DMS 273 treated with DMSO at 0.1 percent for 48 hours (cell line): Measurements from ENCODE around the gene MTA3.
"Not testable (repeated sequence)": the region's sequence is repeated elsewhere in the genome, so short reads cannot be mapped to it uniquely, and the experiment has no call there.

ENCODE experiments used
- DNase-seq: peaks from one replicate; lab custom pipeline; 2025; lab: John Stamatoyannopoulos, UW

The MTA3 gene

GRCh38 chr2:42663106-42663780, 94.8 kb downstream of the MTA3 start:
- peak; percentile 26 for DNase-seq

GRCh38 chr2:42663828-42664227, 95.4 kb downstream of the MTA3 start:
- no peak for DNase-seq

DNA sequence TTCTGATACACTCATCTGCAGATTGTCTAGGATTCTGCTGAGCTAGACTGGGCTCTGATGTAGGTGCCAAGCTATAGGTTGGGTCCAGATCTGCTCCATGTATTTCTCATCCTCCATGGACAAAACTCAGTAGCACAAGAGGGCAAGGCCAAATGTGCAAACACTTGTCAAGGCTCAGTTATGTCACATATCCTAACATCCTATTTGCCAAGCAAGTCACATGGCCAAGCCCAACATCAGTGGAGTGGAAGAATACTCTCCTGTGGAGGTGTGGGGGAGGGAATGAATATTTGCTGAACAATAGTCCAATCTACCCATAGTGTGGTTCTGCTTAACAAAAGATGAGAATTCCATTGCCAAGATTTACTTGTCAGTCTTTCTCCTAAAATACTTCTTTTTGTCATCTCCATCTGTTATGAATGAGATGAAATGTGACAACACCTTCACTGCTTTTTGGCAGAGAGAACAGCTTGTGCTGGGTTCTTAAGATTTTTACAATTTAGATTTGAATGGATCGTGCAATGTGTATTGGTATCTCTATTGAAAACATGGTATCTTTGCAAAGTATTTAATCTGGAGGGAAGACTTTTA, 105.7 kb downstream of the MTA3 start:
- DNase-seq = no peak

GRCh38 chr2:42675815-42676214, 107.4 kb downstream of the MTA3 start:
- no peak for DNase-seq

DNA sequence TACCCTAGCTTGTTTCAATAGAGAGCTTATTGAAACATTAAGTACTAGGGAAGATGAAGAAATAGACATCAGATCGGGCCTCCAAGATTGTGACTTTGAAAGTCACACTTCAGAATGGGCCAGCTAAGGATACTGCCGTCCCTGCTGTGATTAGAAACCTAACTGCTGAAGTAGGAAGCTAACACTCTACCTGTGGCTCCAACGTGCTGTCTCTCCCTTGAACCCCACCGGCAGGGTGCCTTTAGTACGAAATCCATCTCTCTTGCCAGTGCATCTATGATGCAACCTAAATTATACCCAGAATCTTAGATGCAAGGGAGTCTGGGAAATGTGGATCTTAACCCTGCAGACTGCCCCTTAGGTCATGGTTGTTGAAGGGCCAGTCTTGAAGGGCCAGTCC, 116.9 kb downstream of the MTA3 start:
- DNase-seq = no peak

DNA sequence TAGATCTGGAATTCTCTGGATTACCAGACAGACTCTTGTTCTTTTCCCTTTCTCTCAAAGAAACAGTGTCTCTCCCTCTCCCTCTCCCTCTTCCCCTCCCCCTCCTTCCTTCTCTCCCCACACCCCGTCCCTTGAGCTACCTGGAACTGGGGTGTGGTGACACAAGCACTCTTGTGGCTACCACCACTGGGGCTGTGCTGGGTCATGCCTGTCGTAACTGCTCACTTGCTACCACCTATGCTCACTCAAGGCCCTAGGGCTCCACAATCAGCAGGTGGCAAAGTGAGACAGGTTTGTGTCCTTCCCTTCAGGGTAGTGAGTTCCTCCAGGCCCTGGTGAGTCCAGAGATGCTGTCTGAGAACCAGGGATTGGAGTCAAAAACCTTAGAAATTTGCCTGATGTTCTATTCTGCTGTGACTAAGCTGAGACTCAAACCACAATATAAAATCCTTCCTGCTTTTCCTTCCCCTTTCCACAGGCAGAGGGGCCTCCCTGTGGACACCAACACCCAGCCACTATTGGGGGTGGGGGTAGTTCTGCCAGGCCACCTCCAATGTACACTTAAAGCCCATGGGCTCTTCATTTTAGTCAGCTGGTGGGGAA, 124.7 kb downstream of the MTA3 start:
- DNase-seq = no peak

- no peak for DNase-seq
Measured at GRCh38 chr2:42693688-42694479, 125.5 kb downstream of the MTA3 start.

DNA sequence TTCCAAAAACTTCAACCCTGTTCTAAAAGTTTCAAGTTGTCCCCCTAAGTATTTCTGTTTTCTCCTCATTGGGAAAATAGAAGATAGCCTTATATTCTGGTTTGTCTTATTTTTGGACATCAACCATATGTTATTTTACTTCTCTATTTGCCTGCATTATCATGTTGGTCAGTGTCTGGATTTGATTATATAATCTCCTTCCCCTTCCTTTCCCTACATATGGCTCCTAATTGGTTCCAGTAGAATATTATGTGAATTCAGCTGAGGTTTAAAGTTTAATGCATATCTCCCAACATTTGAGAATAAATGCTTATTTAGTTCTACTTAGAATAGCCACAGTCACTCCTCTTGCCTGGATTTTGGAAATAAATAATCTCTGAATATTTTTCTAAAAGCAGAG, 128.6 kb downstream of the MTA3 start:
- DNase-seq = no peak

- DNase-seq = no peak
Measured at GRCh38 chr2:42698940-42699339, 130.5 kb downstream of the MTA3 start.

DNA sequence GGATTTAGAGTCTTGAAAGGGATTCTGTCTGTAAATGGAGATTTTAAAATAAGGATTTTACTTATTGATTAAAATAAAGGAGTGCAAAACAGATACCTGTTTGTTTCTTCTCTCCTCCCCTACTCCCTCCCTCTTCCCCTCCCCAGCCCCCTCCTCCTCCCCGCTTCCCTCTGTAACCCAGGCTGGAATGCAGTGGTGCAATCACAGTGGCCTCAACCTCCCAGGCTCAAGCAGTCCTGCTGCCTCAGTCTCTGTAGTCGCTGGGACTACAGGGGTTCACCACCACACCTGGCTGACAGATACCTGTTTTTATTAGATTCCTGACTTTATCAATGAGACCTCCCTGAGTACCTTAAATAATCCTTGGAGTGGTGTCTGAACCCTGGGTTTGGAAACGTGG, 138.4 kb downstream of the MTA3 start:
- no peak for DNase-seq

DNA sequence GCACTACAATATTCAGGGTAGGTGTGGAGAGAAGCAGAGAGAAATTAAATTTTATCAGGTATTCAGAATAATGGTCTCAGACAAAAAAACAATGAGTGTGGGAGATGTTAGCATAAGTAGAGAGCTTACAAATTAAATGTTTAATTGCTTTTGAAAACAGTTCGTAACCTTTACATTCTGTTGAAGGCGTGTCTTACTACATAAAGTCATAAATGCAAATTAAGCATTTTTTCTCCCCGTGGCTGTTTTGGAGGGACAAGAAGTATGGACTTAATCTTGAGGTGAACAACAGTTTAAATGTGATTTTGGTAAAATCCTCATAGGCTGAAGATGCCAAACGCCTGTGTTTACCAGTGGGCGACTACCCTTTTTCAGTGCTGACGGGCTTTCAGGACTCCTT, 139.7 kb downstream of the MTA3 start:
- DNase-seq = no peak

- DNase-seq = no peak
Measured at GRCh38 chr2:42711896-42712295, 143.5 kb downstream of the MTA3 start.

DNA sequence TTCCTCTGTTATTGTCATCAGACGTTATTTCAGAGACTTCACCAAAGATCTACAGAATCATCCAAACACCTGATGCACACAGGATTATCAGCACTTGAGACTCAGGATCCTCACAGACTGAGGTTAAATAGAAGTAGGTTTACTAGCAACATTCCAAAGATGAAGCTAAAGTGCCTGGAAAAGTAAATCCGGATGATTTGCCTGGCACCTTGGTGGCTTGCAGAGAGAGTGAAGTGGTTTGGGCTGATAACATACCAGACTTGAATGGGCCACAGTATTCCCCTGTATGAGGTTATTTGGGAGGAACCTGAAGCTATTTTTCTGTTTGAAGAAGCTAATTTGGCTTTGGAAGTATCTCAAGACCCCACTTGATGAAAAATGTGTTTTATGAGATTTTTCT, 144.5 kb downstream of the MTA3 start:
- no peak for DNase-seq

- no peak for DNase-seq
Measured at GRCh38 chr2:42713920-42714319, 145.5 kb downstream of the MTA3 start.

DNA sequence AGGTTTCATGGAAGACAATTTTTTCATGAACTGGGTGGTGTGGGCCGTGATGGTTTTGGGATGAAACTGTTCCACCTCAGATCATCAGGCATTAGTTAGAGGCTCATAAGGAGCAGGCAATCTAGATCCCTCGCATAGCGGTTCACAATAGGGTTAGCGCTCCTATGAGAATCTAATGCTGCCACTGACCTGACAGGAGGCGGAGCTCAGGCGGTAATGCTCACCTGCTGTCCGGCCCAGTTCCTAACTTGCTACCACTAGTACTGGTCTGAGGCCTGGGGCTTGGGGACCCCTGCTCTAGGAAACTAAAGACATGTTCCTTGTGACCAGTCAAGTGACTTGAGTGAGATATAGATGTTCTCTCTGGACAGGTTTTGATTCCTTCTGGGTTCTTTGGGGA, 146.3 kb downstream of the MTA3 start:
- no peak for DNase-seq

DNA sequence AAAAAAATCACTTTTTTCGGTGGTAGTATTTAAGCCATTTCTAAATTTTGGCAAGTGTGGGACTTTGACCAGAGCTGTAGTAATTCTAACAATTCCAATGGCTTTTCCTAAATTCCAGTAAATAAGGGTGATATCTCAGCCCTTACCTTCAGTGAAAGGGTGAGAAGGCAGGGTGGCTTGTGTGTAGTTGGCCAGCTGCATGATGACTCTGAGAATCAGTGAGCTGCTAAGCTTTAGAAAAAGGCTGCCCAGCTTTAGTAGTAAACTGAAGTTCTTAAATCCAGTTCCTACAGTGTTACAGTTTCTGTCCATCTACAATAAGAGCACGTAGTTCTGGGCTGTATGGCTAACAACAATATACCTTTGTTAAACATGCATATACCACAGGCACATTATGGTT, 153.5 kb downstream of the MTA3 start:
- no peak for DNase-seq

DNA sequence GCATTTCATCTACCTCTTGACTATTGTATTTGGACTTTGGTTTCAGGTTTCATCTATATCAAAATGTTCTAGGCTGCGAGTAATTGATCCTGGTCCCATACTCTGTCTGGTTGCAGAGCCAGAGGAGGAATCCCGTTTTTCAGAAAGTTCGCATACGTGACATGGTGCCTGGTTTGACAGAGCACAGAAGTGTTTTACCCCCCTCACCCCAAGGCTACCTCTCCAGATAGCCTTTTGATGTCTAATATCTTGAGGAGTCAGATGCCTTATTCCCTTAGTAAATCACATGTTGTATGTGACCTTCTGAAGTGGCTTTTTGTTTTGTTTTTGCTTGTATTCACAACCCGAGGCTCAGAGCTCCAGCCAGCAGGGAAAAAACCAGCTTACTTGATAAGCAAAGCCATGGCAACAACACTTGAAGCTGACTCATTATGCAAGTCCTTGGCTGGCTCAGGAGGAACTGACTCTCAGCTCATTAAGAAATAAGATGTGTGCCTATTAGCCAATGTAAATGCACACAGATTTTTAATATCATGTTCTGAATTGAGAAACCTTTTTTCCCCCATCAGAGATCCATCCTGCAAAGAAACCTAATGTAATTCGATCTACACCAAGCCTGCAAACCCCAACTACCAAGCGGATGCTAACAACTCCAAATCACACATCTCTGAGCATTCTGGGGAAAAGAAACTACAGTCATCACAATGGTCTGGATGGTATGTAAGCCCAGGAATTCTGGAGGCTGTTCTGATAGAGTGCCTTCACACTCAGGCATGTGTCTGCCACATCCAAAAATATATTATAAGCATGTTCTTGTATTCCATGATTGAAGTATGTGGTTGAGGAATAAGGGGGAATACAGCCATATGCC, 154.1 kb downstream of the MTA3 start:
- no peak for DNase-seq

DNA sequence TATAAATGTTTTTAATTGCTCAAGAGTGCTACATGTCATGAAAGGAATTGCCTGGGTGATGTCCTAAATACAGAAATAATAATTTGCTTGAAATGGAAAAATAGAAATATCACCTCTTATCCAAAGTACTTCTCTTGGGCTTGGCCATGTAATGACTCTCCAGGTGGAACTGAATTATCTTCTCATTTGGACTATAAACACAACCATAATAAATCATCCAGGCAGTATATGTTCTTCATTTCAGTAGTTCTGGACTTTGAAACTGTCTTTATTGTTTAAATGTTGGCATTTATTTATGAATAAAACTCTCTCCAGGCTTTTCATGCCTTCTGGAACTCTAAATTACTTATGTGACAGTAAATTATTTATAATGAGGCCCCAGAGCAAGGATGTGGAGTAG, 155.0 kb downstream of the MTA3 start:
- no peak for DNase-seq

DNA sequence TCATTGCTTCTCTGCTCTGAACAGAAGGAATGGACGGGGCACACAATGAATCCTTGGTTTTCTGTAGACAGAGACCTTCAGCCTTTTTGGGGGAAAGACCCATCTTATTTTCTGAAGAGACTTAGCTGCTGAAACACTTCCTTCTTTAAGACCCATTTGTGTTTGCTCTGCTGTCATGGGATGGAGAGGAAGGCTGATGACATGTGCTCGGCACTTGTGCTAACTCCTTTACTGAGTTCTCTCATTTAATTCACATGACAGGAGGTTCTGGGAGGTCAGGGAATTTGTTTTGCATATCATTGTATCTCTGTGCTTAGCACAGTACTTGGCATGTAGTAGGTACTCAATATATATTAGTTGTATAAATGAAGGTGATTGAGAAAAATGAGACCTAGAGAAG, 156.5 kb downstream of the MTA3 start:
- DNase-seq = no peak

DNA sequence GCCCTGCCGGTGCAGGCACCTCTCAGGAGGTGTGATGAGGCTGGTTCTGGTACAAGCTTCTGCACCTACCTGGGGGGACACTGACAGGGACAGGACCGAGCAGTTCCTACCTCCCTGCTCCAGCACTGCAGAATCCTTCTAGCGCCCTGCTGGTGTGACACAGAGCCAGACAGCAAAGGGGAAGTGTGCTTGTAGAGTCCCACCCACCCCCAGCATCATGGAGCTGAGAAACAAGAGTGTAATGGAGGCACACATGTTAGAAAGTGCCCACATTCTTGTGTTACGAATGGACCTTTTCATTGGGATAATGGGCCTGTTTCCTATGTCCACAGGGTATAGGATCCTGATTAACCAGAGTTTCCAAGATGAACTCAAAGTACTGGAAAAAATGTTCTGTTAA, 157.2 kb downstream of the MTA3 start:
- DNase-seq = no peak

DNA sequence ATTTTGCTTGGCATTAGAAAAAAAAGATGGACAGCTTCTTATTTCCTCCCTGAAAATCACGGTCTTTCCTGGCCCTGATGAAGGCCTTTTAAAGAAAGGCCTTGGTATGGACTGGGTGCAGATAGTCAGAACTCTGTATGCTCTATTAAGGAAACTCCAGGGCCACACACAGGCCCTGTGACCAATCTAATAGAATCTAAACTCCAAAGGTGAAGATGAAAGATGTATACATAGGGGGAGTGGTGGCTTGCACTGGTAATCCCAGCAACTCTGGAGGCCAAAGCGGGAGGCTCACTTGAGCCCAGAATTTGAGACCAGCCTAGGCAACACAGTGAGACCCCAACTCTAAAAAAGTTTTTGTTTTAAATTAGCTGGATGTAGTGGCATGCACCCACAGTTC, 158.2 kb downstream of the MTA3 start:
- no peak for DNase-seq

- DNase-seq = not testable (repeated sequence)
Measured at GRCh38 chr2:42731316-42731715, 162.9 kb downstream of the MTA3 start.
